ENCODE measurements around the gene BTBD2. TPM values are rescaled to one million over a fixed set of nuclear protein-coding genes. Genes with fewer than 3 reads are reported as not detected.

BTBD2 gene
- total RNA-seq, 1 experiment from 2014 or later: 81.0 TPM

DNA sequence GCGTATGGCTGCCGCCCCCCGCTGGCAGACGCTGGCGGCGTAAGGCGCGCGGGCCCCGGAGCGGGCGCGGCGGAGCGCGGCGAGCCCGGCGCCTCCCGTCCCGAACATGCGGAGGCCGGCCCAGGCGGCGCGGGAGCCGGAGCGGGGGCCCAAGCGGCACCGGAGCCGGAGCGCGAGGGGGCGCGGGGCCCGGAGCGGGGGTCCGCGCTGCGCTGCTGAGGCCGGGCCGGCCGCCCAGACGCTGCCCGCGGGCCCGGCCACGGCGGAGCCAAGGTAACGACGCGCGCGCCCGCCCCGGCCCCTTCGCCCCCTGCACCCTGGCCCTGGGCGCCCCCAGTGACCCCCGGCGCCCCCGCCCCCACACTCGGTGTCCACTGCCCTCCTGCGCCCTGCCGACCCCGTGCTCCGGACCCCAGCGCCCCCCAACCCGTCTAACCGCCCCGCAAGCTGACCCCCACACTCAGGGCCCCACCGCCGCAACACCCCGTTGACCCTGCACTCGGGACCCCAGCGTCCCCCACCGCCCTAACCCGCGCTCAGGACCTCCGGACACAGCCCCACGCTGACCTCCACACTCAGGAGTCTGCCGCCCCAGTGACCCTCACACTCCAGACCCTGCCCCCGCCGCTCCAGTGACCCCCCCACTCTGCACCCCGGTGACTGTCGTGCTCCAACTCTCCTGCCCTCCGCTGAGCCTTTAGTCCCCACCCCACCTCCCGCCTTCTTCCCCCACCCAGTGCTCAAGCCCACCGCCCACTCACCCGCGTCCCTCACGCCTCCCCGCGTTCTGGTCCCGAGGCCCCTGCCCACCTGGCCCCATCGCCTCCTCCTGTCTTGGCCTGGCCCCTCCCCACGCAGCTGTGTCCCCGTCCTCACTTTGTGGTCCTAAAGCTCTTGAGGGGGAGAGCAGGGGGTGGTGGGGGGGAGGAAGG, 74.1 kb downstream of the BTBD2 start, which contains the start of gene CSNK1G2:
CSNK1G2 (plus strand) TSS at position 27 of the 932 bp plus-strand sequence. CDS start 28,601 bp downstream, outside the sequence.
- peaks cover 45% of the 10 kb centered on the region for H3K79me2 ChIP-seq (ENCODE audit: low read depth)
- H3F3A ChIP-seq (ENCODE audit: insufficient read depth, low read depth): peaks cover 6% of the 10 kb centered on the region; the same call in 1 of the 2 replicates
- peak within 1 kb of the TSS; percentile 79 for H2AFZ ChIP-seq
- H3K9me3 ChIP-seq (ENCODE audit: insufficient read depth, low read depth): no peaks in the 10 kb centered on the region
- CTCF ChIA-PET: interaction anchor here (0.6 kb wide), 1 partner anchor 39 kb away, joined by 12 read pairs; no protein-coding TSS in a partner anchor
- peak within 1 kb of the TSS; percentile 68 for H3K27ac ChIP-seq
- DNase-seq: no peak
- TF ChIP-seq, protein P1, sequence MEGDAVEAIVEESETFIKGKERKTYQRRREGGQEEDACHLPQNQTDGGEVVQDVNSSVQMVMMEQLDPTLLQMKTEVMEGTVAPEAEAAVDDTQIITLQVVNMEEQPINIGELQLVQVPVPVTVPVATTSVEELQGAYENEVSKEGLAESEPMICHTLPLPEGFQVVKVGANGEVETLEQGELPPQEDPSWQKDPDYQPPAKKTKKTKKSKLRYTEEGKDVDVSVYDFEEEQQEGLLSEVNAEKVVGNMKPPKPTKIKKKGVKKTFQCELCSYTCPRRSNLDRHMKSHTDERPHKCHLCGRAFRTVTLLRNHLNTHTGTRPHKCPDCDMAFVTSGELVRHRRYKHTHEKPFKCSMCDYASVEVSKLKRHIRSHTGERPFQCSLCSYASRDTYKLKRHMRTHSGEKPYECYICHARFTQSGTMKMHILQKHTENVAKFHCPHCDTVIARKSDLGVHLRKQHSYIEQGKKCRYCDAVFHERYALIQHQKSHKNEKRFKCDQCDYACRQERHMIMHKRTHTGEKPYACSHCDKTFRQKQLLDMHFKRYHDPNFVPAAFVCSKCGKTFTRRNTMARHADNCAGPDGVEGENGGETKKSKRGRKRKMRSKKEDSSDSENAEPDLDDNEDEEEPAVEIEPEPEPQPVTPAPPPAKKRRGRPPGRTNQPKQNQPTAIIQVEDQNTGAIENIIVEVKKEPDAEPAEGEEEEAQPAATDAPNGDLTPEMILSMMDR (conservative IDR thresholded peaks at IDR 0.05): no peak
- TF ChIP-seq EZH2 (IDR thresholded peaks at IDR 0.05; ENCODE audit: low read depth): no peak
- peaks cover 6% of the 10 kb centered on the region for H3K4me1 ChIP-seq (replicated peaks; ENCODE audit: insufficient read depth)
- H3K4me3 ChIP-seq: peak within 1 kb of the TSS; percentile 88
- no peaks in the 10 kb centered on the region for H3K9me2 ChIP-seq (ENCODE audit: insufficient read depth)
- intact Hi-C loops (cut with micrococcal nuclease; ENCODE audit: unreplicated experiment): no loop called here
- BruUV-seq (replicated peaks): no TSS peak
- peaks cover 26% of the 10 kb centered on the region; the same call in 1 of the 2 replicates for H4K20me1 ChIP-seq (ENCODE audit: insufficient read depth)
- peak within 1 kb of the TSS; percentile 91 for H3K4me2 ChIP-seq
- no peaks in the 10 kb centered on the region for H3K27me3 ChIP-seq (ENCODE audit: insufficient read depth, low read depth)
- POLR2A ChIA-PET (ENCODE audit: unreplicated experiment): no interaction called here
- H3K36me3 ChIP-seq (ENCODE audit: low read depth): no peaks in the 10 kb centered on the region

DNA sequence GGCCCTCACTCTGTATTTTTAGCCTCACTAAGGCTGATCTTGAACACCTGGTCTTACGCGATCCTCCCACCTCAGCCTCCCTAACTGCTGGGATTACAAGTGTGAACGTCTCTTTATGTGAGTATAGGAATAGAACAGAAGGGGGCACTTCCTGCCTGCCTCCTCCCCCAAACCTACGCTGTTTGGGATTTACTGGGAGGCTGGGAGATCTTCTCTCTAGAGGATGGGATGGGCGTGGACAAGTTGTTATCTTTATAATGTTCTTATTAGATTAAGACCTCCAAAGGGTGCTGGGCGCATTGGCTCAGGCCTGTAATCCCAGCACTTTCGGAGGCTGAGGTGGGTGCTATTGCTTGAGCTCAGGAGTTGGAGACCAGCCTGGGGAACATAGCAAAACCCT, 77.4 kb downstream of the BTBD2 start:
- no TSS peak for BruUV-seq (replicated peaks)
- TF ChIP-seq, protein P1 (conservative IDR thresholded peaks at IDR 0.05): no peak
- TF ChIP-seq EZH2 (IDR thresholded peaks at IDR 0.05; ENCODE audit: low read depth): no peak
- Histone ChIP-seq H3K4me1 (replicated peaks; ENCODE audit: insufficient read depth) (peaks cover 15% of the 10 kb centered on the region), H3K9me3 (ENCODE audit: insufficient read depth, low read depth) (no peaks in the 10 kb centered on the region), H3K9me2 (ENCODE audit: insufficient read depth) (no peaks in the 10 kb centered on the region), H3K36me3 (ENCODE audit: low read depth) (no peaks in the 10 kb centered on the region), H3F3A (ENCODE audit: insufficient read depth, low read depth) (peaks cover 6% of the 10 kb centered on the region; the same call in 1 of the 2 replicates), H3K27me3 (ENCODE audit: insufficient read depth, low read depth) (no peaks in the 10 kb centered on the region), H3K4me2 (no peak overlapping the region), H3K27ac (no peak overlapping the region), H2AFZ (no peak overlapping the region), H3K79me2 (ENCODE audit: low read depth) (peaks cover 17% of the 10 kb centered on the region), H4K20me1 (ENCODE audit: insufficient read depth) (peaks cover 4% of the 10 kb centered on the region; the same call in 1 of the 2 replicates), H3K4me3 (no peak overlapping the region)
- ChIA-PET CTCF (no interaction called here), POLR2A (ENCODE audit: unreplicated experiment) (no interaction called here)
- intact Hi-C loops (cut with micrococcal nuclease; ENCODE audit: unreplicated experiment): no loop called here
- DNase-seq: no peak

DNA sequence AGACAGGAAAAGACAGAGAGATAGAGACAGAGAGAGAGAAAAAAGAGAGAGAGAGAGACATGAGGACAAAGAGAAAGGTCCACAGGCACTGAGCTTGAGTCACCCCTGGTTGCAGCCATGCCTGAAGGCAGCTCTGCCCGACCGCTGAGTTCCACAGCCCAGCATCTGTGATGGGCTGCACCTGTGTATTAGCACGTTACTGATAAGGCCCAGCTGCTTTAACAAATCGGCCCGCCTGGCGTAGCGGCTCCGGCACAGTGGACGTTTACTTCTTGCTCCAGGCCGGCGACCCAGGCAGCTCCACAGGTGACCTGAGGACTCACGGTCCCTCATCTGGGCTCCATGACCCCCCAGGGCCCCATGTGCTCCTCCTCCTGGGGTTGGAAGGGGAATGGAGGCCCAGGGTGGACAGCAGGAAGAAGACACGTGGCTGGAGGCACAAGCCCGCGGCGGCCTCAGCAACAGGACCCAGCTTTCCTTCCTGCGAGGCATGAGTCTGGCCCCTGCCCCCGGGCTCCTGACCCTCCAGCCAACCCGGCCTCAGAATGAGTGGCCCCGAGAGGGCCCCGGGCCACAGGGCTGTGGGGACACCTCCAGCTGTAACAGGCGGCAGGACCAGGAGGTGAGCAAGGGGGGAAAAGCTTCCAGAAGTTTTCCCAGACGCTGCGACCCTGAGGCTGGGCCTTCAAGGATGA, 78.5 kb downstream of the BTBD2 start:
- H3K79me2 ChIP-seq (ENCODE audit: low read depth): peaks cover 7% of the 10 kb centered on the region
- intact Hi-C loops (cut with micrococcal nuclease; ENCODE audit: unreplicated experiment): no loop called here
- no peak overlapping the region for H3K4me2 ChIP-seq
- no peaks in the 10 kb centered on the region for H3K9me3 ChIP-seq (ENCODE audit: insufficient read depth, low read depth)
- no peak overlapping the region for H2AFZ ChIP-seq
- H3K36me3 ChIP-seq (ENCODE audit: low read depth): no peaks in the 10 kb centered on the region
- H3K9me2 ChIP-seq (ENCODE audit: insufficient read depth): no peaks in the 10 kb centered on the region
- H3K27me3 ChIP-seq (ENCODE audit: insufficient read depth, low read depth): no peaks in the 10 kb centered on the region
- ChIA-PET CTCF (interaction anchor here (0.6 kb wide), 1 partner anchor 9 kb away, joined by 6 read pairs; no protein-coding TSS in a partner anchor), POLR2A (ENCODE audit: unreplicated experiment) (no interaction called here)
- H3K4me1 ChIP-seq (replicated peaks; ENCODE audit: insufficient read depth): peaks cover 15% of the 10 kb centered on the region
- no peak overlapping the region for H3K27ac ChIP-seq
- no peak overlapping the region for H3K4me3 ChIP-seq
- TF ChIP-seq, protein P1 (conservative IDR thresholded peaks at IDR 0.05): no peak
- TF ChIP-seq EZH2 (IDR thresholded peaks at IDR 0.05; ENCODE audit: low read depth): no peak
- no peak for DNase-seq
- BruUV-seq (replicated peaks): no TSS peak
- H4K20me1 ChIP-seq (ENCODE audit: insufficient read depth): no peaks in the 10 kb centered on the region
- H3F3A ChIP-seq (ENCODE audit: insufficient read depth, low read depth): peaks cover 6% of the 10 kb centered on the region; the same call in 1 of the 2 replicates
